Measurements from ENCODE around the gene SPAG17.

GRCh38 chr1:118160806-118161205, 24.2 kb downstream of the SPAG17 start:
- no peak for TF ChIP-seq ARNT (IDR thresholded peaks at IDR 0.05)
- no peak for TF ChIP-seq HDGF (IDR thresholded peaks at IDR 0.05; ENCODE audit: borderline replicate concordance)
- no peak for TF ChIP-seq CTBP1 (IDR thresholded peaks at IDR 0.05; ENCODE audit: borderline replicate concordance)
- TF ChIP-seq BHLHE40 (IDR thresholded peaks at IDR 0.05; ENCODE audit: borderline replicate concordance) = no peak
- no peak for TF ChIP-seq SP1 (IDR thresholded peaks at IDR 0.05)
- TF ChIP-seq ZNF384 (IDR thresholded peaks at IDR 0.05) = no peak
- TF ChIP-seq FOXM1 (IDR thresholded peaks at IDR 0.05; ENCODE audit: borderline replicate concordance) = no peak
- no peak for TF ChIP-seq ELF4 (IDR thresholded peaks at IDR 0.05)
- TF ChIP-seq FOXK2 (IDR thresholded peaks at IDR 0.05) = no peak
- TF ChIP-seq SUZ12 (IDR thresholded peaks at IDR 0.05) = no peak
- no peak for TF ChIP-seq L3MBTL2 (conservative IDR thresholded peaks at IDR 0.05)
- TF ChIP-seq FOXA1 (IDR thresholded peaks at IDR 0.05) = no peak
